RWPE2 (cell line): Measurements from ENCODE around the gene DUSP19.

Source experiments
- ATAC-seq: fragments of 200-7000 bp; cut with Tn5 transposase; 3 replicates; pipeline ENCODE4 v1.9.1; 2021; ENCODE audit warnings: low read depth
- DNase-seq: peaks from one replicate; pipeline ENCODE4 v3.0.0-alpha.2; 2020; ENCODE audit warnings: low spot score
- H3K27ac ChIP-seq: fragments of 450-650 bp; 2 replicates; pipeline ENCODE4 v1.5.1; 2017; ENCODE audit warnings: mild to moderate bottlenecking; ENCODE audit not compliant: poor library complexity, severe bottlenecking
- H3K27me3 ChIP-seq: fragments of 250-450 bp; sonication (Bioruptor Pico); 2 replicates; pipeline ENCODE4 v1.5.1; 2021; ENCODE audit warnings: mild to moderate bottlenecking, moderate library complexity; ENCODE audit not compliant: insufficient read depth, poor library complexity, severe bottlenecking
- H3K36me3 ChIP-seq: fragments of 250-450 bp; sonication (Bioruptor Pico); 2 replicates; pipeline ENCODE4 v1.5.1; 2020; ENCODE audit warnings: low read depth, mild to moderate bottlenecking, moderate library complexity
- H3K4me1 ChIP-seq: fragments of 250-450 bp; sonication (Bioruptor Pico); 2 replicates; pipeline ENCODE4 v1.5.1; 2021; ENCODE audit warnings: mild to moderate bottlenecking, moderate library complexity; ENCODE audit not compliant: insufficient read depth, poor library complexity, severe bottlenecking
- H3K4me3 ChIP-seq: fragments of 250-450 bp; sonication (Bioruptor Pico); 2 replicates; pipeline ENCODE4 v1.5.1; 2021; ENCODE audit warnings: mild to moderate bottlenecking, moderate library complexity; ENCODE audit not compliant: severe bottlenecking
- H3K9me3 ChIP-seq: fragments of 250-450 bp; sonication (Bioruptor Pico); 2 replicates; pipeline ENCODE4 v1.5.1; 2021; ENCODE audit warnings: mild to moderate bottlenecking, moderate library complexity; ENCODE audit not compliant: severe bottlenecking
- CTCF ChIP-seq: fragments of 450-650 bp; IDR thresholded peaks from one replicate; pipeline ENCODE4 v1.5.1; 2017; ENCODE audit warnings: mild to moderate bottlenecking, moderate library complexity; ENCODE audit not compliant: poor library complexity, severe bottlenecking

Gene DUSP19

GRCh38 chr2:183149489-183149888, 70.9 kb downstream of the DUSP19 start:
- no peak for DNase-seq

More at GRCh38 chr2:183149489-183149888, 70.9 kb downstream of the DUSP19 start:
- ATAC-seq = no peak
- no peak for TF ChIP-seq CTCF
- H3K4me3 ChIP-seq = no peak overlapping the region
- H3K36me3 ChIP-seq = peaks cover 49% of the 10 kb centered on the region
- H3K27me3 ChIP-seq = no peaks in the 10 kb centered on the region
- H3K9me3 ChIP-seq = peaks cover 4% of the 10 kb centered on the region
- H3K4me1 ChIP-seq = no peaks in the 10 kb centered on the region
- H3K27ac ChIP-seq = no peak overlapping the region
